ENCODE data around the gene PRKAA1.
"Not testable (repeated sequence)": the region's sequence is repeated elsewhere in the genome, so short reads cannot be mapped to it uniquely, and the experiment has no call there.

Gene PRKAA1

DNA sequence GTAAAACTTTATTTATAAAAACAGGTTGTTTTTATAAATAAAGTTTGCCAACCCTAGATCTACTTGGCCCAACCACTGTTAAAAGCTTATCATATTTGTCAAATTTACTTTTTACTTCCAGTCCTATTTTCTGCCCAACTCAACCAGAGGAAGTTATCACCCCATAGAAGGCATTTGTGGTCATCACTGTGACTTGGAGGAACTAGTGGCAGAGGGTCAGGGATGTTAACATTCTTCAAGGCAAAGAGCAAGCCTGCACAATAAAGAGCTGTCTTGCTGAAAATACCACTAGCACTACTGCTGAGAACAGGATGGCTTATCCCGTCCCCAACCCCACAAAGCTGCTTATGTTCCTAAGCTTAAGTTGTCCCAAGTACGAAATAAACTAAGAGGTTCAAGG lies 64.7 kb downstream of the PRKAA1 start:
- TF ChIP-seq, protein P1, sequence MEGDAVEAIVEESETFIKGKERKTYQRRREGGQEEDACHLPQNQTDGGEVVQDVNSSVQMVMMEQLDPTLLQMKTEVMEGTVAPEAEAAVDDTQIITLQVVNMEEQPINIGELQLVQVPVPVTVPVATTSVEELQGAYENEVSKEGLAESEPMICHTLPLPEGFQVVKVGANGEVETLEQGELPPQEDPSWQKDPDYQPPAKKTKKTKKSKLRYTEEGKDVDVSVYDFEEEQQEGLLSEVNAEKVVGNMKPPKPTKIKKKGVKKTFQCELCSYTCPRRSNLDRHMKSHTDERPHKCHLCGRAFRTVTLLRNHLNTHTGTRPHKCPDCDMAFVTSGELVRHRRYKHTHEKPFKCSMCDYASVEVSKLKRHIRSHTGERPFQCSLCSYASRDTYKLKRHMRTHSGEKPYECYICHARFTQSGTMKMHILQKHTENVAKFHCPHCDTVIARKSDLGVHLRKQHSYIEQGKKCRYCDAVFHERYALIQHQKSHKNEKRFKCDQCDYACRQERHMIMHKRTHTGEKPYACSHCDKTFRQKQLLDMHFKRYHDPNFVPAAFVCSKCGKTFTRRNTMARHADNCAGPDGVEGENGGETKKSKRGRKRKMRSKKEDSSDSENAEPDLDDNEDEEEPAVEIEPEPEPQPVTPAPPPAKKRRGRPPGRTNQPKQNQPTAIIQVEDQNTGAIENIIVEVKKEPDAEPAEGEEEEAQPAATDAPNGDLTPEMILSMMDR (IDR thresholded peaks at IDR 0.05; ENCODE audit: low read depth, low read length) = no peak
- no peak overlapping the region for H3K4me3 ChIP-seq (ENCODE audit: low read depth, low read length)

DNA sequence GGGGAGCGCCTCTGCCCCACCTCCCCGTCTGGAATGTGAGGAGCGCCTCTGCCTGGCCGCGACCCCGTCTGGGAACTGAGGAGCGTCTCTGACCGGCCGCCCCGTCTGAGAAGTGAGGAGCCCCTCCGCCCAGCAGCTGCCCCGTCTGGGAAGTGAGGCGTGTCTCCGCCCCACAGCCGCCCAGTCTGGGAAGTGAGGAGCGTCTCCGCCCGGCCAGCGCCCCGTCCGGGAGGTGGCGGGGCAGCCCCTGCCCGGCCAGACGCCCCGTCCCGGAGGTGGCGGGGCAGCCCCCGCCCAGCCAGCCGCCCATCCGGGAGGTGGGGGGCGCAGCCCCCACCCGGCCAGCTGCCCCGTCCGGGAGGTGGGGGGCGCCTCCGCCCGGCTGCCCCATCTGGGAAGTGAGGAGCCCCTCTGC lies 75.7 kb downstream of the PRKAA1 start:
- not testable (repeated sequence) for H3K4me3 ChIP-seq (ENCODE audit: low read depth, low read length)

DNA sequence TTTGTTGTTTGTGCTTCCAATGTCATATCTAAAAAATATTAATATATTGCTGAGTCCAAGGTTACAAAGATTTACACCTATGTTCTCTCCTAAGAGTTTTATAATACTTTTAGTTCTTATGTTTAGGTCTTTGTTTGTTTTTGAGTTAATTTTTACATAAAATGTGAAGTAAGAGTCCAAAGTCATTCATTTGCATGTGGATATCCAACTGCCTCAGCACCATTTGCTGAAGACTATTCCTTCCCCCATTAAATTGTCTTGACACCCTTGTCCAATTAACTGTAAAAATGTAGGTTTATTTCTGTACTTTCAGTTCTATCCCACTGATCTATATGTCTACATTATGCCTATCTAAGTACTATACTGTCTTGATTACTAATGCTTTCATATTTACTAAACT lies 78.1 kb downstream of the PRKAA1 start:
- H3K4me3 ChIP-seq (ENCODE audit: low read depth, low read length) = no peak overlapping the region
- TF ChIP-seq, protein P1 (IDR thresholded peaks at IDR 0.05; ENCODE audit: low read depth, low read length) = no peak

DNA sequence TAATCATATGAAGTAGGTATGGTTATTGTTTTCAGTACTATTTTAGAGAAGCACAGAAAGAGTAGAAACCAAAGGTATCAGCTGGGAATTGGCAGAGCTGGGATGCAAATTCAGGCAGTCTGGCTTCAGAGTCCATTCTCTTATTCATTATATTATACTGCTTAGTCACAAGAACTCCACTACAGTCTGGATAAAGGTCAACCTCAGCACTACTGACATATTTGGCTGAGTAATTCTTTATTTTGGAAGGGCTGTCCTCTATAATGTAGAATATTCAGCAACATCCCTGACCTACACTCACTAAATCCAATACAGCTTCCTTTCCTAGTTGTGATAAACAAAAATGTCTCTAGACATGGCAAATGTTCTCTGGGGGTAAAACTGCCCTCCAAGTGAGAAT lies 80.9 kb downstream of the PRKAA1 start:
- TF ChIP-seq, protein P1 (IDR thresholded peaks at IDR 0.05; ENCODE audit: low read depth, low read length) = no peak
- H3K4me3 ChIP-seq (ENCODE audit: low read depth, low read length) = no peak overlapping the region

DNA sequence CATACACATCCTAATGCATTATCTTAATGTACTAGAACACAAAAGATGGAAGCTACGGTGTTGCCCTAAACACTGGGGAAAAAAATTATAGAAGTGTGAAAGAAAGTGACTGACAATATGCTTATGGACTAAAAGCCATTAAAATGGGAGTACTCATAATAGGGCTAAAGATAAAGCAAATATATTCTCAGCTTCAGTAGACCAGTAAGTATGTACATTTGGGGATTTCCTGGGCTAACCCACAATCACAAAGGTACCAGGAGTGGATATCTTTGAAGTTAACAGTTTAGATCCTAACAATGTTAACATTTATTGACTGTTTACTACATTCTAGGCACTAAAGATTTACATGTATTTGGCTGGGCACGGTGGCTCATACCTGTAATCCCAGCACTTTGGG lies 81.6 kb downstream of the PRKAA1 start:
- TF ChIP-seq, protein P1 (IDR thresholded peaks at IDR 0.05; ENCODE audit: low read depth, low read length) = no peak

DNA sequence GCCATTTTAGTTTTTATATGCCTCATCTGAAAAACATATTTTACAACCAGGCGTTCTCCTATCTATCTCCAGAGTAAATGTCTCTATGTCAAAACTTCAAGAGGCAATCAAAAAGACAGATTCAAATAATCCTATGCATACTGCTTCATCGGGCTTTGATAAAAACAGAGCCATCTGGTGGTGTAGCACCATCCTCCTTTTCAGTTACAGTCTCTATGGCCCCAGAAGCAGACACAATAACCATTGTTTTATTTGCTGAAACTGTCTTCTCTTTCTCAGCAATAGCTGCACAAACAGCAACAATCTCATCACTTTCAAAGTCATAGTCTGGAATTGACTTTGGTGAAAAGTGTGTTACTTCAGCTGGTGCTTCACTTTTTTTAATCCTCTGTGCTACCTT lies 82.2 kb downstream of the PRKAA1 start:
- TF ChIP-seq, protein P1 (IDR thresholded peaks at IDR 0.05; ENCODE audit: low read depth, low read length) = no peak
- no peak overlapping the region for H3K4me3 ChIP-seq (ENCODE audit: low read depth, low read length)

More for the DNA sequence above, 81.6 kb downstream of the PRKAA1 start:
- H3K4me3 ChIP-seq (ENCODE audit: low read depth, low read length) = no peak overlapping the region

DNA sequence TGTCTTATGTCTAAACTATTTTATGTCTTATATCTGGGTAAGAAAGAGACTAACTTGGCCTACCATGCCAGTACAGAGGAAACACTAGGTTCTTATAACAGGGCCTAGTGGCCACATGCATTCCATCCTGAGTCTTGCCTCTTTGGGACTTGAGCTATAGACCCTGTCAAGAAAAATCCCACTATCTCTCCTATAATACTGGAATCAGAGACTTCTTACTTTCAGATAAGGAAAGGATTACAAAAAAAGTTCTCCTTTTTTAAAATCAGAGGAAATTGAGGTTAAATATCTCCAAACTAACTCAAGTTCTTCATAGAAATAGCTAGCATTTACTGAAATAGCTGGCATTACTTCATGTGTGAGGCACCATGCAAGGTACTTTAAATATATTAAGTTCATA lies 84.2 kb downstream of the PRKAA1 start:
- TF ChIP-seq, protein P1 (IDR thresholded peaks at IDR 0.05; ENCODE audit: low read depth, low read length) = no peak
- H3K4me3 ChIP-seq (ENCODE audit: low read depth, low read length) = no peak overlapping the region

DNA sequence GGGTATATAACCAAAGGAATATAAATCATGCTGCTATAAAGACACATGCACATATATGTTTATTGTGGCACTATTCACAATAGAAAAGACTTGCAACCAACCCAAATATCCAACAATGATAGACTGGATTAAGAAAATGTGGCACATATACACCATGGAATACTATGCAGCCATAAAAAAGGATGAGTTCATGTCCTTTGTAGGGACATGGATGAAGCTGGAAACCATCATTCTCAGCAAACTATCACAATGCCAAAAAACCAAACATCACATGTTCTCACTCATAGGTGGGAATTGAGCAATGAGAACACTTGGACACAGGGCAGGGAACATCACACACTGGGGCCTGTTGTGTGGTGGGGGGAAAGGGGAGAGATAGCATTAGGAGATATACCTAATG lies 87.6 kb downstream of the PRKAA1 start:
- not testable (repeated sequence) for H3K4me3 ChIP-seq (ENCODE audit: low read depth, low read length)

Data from WI38 (cell line).